ENCODE data around the gene ERCC2.

Gene ERCC2

GRCh38 chr19:45355910-45356309 is 14.5 kb downstream of the ERCC2 start:
- DNase-seq (ENCODE audit: low read depth in 2 of 2, low spot score in 1 of 2), result no peak

GRCh38 chr19:45355402-45355801 is 15.0 kb downstream of the ERCC2 start:
- DNase-seq (ENCODE audit: low read depth in 2 of 2, low spot score in 1 of 2), result no peak

GRCh38 chr19:45354241-45354842 is 16.0 kb downstream of the ERCC2 start:
- no peak for DNase-seq (ENCODE audit: low read depth in 2 of 2, low spot score in 1 of 2)

- no peak for DNase-seq (ENCODE audit: low read depth in 2 of 2, low spot score in 1 of 2)
Observed at GRCh38 chr19:45352914-45353796, 17.2 kb downstream of the ERCC2 start.

- DNase-seq (ENCODE audit: low read depth in 2 of 2, low spot score in 1 of 2), result no peak
Observed at GRCh38 chr19:45352471-45352870, 17.9 kb downstream of the ERCC2 start.

GRCh38 chr19:45352062-45352461 is 18.3 kb downstream of the ERCC2 start:
- DNase-seq (ENCODE audit: low read depth in 2 of 2, low spot score in 1 of 2), result no peak

GRCh38 chr19:45351401-45351952 is 18.9 kb downstream of the ERCC2 start:
- DNase-seq (ENCODE audit: low read depth in 2 of 2, low spot score in 1 of 2), result no peak

- no peak for DNase-seq (ENCODE audit: low read depth in 2 of 2, low spot score in 1 of 2)
Observed at GRCh38 chr19:45350477-45351058, 19.8 kb downstream of the ERCC2 start.

GRCh38 chr19:45349430-45349941 is 20.9 kb downstream of the ERCC2 start:
- no peak for DNase-seq (ENCODE audit: low read depth in 2 of 2, low spot score in 1 of 2)

GRCh38 chr19:45349126-45349415 is 21.3 kb downstream of the ERCC2 start:
- DNase-seq (ENCODE audit: low read depth in 2 of 2, low spot score in 1 of 2), result no peak

GRCh38 chr19:45348367-45349125 is 21.8 kb downstream of the ERCC2 start:
- DNase-seq (ENCODE audit: low read depth in 2 of 2, low spot score in 1 of 2), result no peak

GRCh38 chr19:45347570-45348366 is 22.6 kb downstream of the ERCC2 start:
- DNase-seq (ENCODE audit: low read depth in 2 of 2, low spot score in 1 of 2), result no peak

GRCh38 chr19:45346449-45346848 is 23.9 kb downstream of the ERCC2 start:
- DNase-seq (ENCODE audit: low read depth in 2 of 2, low spot score in 1 of 2), result no peak

GRCh38 chr19:45345506-45345860 is 24.9 kb downstream of the ERCC2 start:
- no peak for DNase-seq (ENCODE audit: low read depth in 2 of 2, low spot score in 1 of 2)

- no peak for DNase-seq (ENCODE audit: low read depth in 2 of 2, low spot score in 1 of 2)
Observed at GRCh38 chr19:45344621-45345505, 25.5 kb downstream of the ERCC2 start.

GRCh38 chr19:45342911-45343310 is 27.5 kb downstream of the ERCC2 start:
- DNase-seq (ENCODE audit: low read depth in 2 of 2, low spot score in 1 of 2), result no peak

GRCh38 chr19:45340899-45341453 is 29.4 kb downstream of the ERCC2 start:
- no peak for DNase-seq (ENCODE audit: low read depth in 2 of 2, low spot score in 1 of 2)

GRCh38 chr19:45340232-45340898 is 30.0 kb downstream of the ERCC2 start, which contains the start of gene KLC3:
Gene KLC3, plus strand, starts transcription at chr19:45340750. Its CDS starts 4,792 bp downstream, at chr19:45345542.
- no peak for DNase-seq (ENCODE audit: low read depth in 2 of 2, low spot score in 1 of 2)

- DNase-seq (ENCODE audit: low read depth in 2 of 2, low spot score in 1 of 2), result no peak
Observed at GRCh38 chr19:45339629-45340028, 30.7 kb downstream of the ERCC2 start.

All from stimulated activated CD8-positive, alpha-beta memory T cell treated with anti-CD3 and anti-CD28 coated beads, Interleukin-4, amount 100 ng/mL, for 1 hour (primary cell).